Endodermal cell (in vitro differentiated cells): Measurements from ENCODE around the gene LIX1. TPM values are rescaled to one million over a fixed set of nuclear protein-coding genes. Genes with fewer than 3 reads are reported as not detected.

ENCODE experiments used
- DNase-seq: peaks from one replicate; pipeline ENCODE4 v3.0.0-alpha.2; 2017
- H3K27ac ChIP-seq: 2 replicates; pipeline ENCODE4 v1.5.1; 2013; ENCODE audit warnings: mild to moderate bottlenecking, low read depth, low read length, moderate library complexity
- H3K27me3 ChIP-seq: 2 replicates; pipeline ENCODE4 v1.6.1; 2013; ENCODE audit warnings: mild to moderate bottlenecking, low read length, moderate library complexity; ENCODE audit not compliant: insufficient read depth, control insufficient read depth, poor library complexity, severe bottlenecking
- H3K36me3 ChIP-seq: 2 replicates; pipeline ENCODE4 v1.7.0; 2013; ENCODE audit warnings: mild to moderate bottlenecking, low read length, moderate library complexity; ENCODE audit not compliant: control insufficient read depth, insufficient read depth
- H3K4me1 ChIP-seq: one replicate; pipeline ENCODE4 v1.7.0; 2013; ENCODE audit warnings: low read length; ENCODE audit not compliant: control insufficient read depth, insufficient read depth
- H3K4me3 ChIP-seq: 2 replicates; pipeline ENCODE4 v1.5.1; 2013; ENCODE audit warnings: mild to moderate bottlenecking, low read length, moderate library complexity
- H3K9ac ChIP-seq: 2 replicates; pipeline ENCODE4 v1.6.1; 2013; ENCODE audit warnings: mild to moderate bottlenecking, low read length, moderate library complexity; ENCODE audit not compliant: poor library complexity, severe bottlenecking; ENCODE audit errors: extremely low read depth
- H3K9me3 ChIP-seq: 2 replicates; pipeline ENCODE4 v1.6.1; 2013; ENCODE audit warnings: mild to moderate bottlenecking, low read length, moderate library complexity; ENCODE audit not compliant: control insufficient read depth
- H3K27ac Mint-ChIP-seq: 2 replicates; pipeline ENCODE4 v1.8.0; 2020; ENCODE audit warnings: mixed read lengths
- H3K27me3 Mint-ChIP-seq: 2 replicates; pipeline ENCODE4 v1.8.0; 2021; ENCODE audit warnings: mild to moderate bottlenecking, mixed read lengths; ENCODE audit not compliant: insufficient read depth
- H3K36me3 Mint-ChIP-seq: 2 replicates; pipeline ENCODE4 v1.8.0; 2020; ENCODE audit warnings: low read depth, mixed read lengths
- H3K4me1 Mint-ChIP-seq: 2 replicates; pipeline ENCODE4 v1.8.0; 2020; ENCODE audit warnings: mixed read lengths
- H3K4me3 Mint-ChIP-seq: 2 replicates; pipeline ENCODE4 v1.8.0; 2020; ENCODE audit warnings: mild to moderate bottlenecking, moderate library complexity, mixed read lengths
- H3K9me3 Mint-ChIP-seq: 2 replicates; pipeline ENCODE4 v1.8.0; 2020; ENCODE audit warnings: mild to moderate bottlenecking, mixed read lengths
- WGBS, 2 experiments: methylation state at CpG; one replicate each; pipeline versions ENCODE4 v1.1.5 to v1.1.7; 2013; ENCODE audit warnings: missing lambda C conversion rate in 2 of 2, mixed read lengths in 1 of 2; ENCODE audit not compliant: insufficient coverage in 1 of 2, insufficient read length in 1 of 2; 5-methylcytosine and 5-hydroxymethylcytosine counted together
- total RNA-seq, 2 donors: library from RNA; stranded (reverse); fragmentation: NEBNext Ultra II Directional in 1 of 2; extraction: Animal tissue kit (Norgen Biotek cat#: 25700) in 1 of 2; gene quantifications; 2 replicates in 1 of 2; 3 replicates in 1 of 2; pipeline ENCODE4 v1.2.1, GENCODE V29; 2021
- TF ChIP-seq, protein P1 (sequence below): fragments of 200-600 bp; sonication (generic); conservative IDR thresholded peaks from 2 replicates; pipeline ENCODE4 v1.5.0; 2021; ENCODE audit warnings: antibody characterized with exemption, mild to moderate bottlenecking

Gene LIX1
- total RNA-seq, 2 donors from 2014 or later, result 0.09 to 0.15 TPM

- Mint-ChIP-seq H3K9me3 (peaks cover 14% of the 10 kb centered on the region), H3K27me3 (peaks cover 2% of the 10 kb centered on the region), H3K4me1 (peaks cover 2% of the 10 kb centered on the region), H3K27ac (no peak overlapping the region), H3K4me3 (no peak overlapping the region), H3K36me3 (peaks cover 5% of the 10 kb centered on the region)
- H3K9ac ChIP-seq, result no peak overlapping the region
- no peaks in the 10 kb centered on the region for H3K27me3 ChIP-seq
- H3K4me1 ChIP-seq, result no peaks in the 10 kb centered on the region
- no peak overlapping the region for H3K27ac ChIP-seq
- 89 to 93% methylated on average over 4 to 6 of the region's 6 CpGs for WGBS, 2 experiments
- no peak for DNase-seq
- TF ChIP-seq, protein P1, sequence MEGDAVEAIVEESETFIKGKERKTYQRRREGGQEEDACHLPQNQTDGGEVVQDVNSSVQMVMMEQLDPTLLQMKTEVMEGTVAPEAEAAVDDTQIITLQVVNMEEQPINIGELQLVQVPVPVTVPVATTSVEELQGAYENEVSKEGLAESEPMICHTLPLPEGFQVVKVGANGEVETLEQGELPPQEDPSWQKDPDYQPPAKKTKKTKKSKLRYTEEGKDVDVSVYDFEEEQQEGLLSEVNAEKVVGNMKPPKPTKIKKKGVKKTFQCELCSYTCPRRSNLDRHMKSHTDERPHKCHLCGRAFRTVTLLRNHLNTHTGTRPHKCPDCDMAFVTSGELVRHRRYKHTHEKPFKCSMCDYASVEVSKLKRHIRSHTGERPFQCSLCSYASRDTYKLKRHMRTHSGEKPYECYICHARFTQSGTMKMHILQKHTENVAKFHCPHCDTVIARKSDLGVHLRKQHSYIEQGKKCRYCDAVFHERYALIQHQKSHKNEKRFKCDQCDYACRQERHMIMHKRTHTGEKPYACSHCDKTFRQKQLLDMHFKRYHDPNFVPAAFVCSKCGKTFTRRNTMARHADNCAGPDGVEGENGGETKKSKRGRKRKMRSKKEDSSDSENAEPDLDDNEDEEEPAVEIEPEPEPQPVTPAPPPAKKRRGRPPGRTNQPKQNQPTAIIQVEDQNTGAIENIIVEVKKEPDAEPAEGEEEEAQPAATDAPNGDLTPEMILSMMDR, result no peak
- peak overlapping the region; percentile 3 for H3K4me3 ChIP-seq
- H3K9me3 ChIP-seq, result peaks cover 7% of the 10 kb centered on the region
- H3K36me3 ChIP-seq, result no peaks in the 10 kb centered on the region
These were observed 53.1 kb downstream of the LIX1 start for GRCh38 chr5:97089149-97089801.

DNA sequence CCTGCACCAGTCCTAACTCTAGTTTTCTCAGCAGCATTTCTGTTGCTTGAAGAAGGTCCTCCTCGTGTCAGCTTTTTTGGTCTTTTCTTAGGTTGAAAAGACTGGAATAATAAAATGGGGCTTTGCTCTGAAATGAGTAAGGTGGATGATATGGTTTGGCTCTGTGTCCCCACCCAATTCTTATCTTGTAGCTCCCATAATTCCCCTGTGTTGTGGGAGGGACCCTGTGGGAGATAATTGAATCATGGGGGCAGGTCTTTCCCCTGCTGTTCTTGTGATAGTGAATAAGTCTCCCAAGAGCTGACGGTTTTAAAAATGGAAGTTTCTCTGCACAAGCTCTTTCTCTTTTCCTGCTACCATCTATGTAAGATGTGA is 53.6 kb downstream of the LIX1 start:
- Histone ChIP-seq H3K9me3 (peaks cover 9% of the 10 kb centered on the region), H3K36me3 (no peaks in the 10 kb centered on the region), H3K4me3 (peak overlapping the region; percentile 3), H3K27ac (no peak overlapping the region), H3K27me3 (no peaks in the 10 kb centered on the region), H3K9ac (no peak overlapping the region), H3K4me1 (no peaks in the 10 kb centered on the region)
- H3K4me1 Mint-ChIP-seq, result peaks cover 2% of the 10 kb centered on the region
- H3K9me3 Mint-ChIP-seq, result peaks cover 17% of the 10 kb centered on the region
- H3K27ac Mint-ChIP-seq, result no peak overlapping the region
- H3K27me3 Mint-ChIP-seq, result peaks cover 2% of the 10 kb centered on the region
- TF ChIP-seq, protein P1, result no peak
- H3K36me3 Mint-ChIP-seq, result peaks cover 5% of the 10 kb centered on the region
- 75 to 82% methylated on average over 1 to 2 of the region's 2 CpGs for WGBS, 2 experiments
- H3K4me3 Mint-ChIP-seq, result no peak overlapping the region
- no peak for DNase-seq

DNA sequence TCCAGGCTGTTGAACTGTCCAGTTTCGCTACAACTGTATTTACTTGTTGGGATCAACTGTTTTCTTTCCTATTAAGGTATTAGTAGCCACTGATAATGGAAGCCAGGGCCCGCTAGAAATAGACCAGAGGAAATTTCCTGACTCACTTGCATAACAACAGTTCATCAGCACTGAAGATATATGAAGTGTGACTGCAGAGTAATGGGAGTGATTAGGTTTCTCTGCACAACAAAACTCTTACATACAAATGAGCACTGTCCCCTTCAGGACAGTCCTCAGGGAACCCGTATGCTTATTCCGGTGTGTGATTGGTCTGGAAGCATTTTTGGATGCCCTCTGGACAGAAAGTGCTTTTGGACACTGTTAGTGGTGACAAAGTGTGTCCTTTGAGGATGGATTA is 55.3 kb downstream of the LIX1 start:
- DNase-seq, result no peak
- Histone ChIP-seq H3K4me3 (no peak overlapping the region), H3K4me1 (no peaks in the 10 kb centered on the region), H3K9me3 (peaks cover 9% of the 10 kb centered on the region), H3K27ac (no peak overlapping the region), H3K36me3 (no peaks in the 10 kb centered on the region), H3K27me3 (no peaks in the 10 kb centered on the region), H3K9ac (no peak overlapping the region)
- Mint-ChIP-seq H3K9me3 (peaks cover 17% of the 10 kb centered on the region), H3K27me3 (peaks cover 2% of the 10 kb centered on the region), H3K36me3 (peaks cover 5% of the 10 kb centered on the region), H3K27ac (no peak overlapping the region), H3K4me3 (no peak overlapping the region), H3K4me1 (peaks cover 2% of the 10 kb centered on the region)
- TF ChIP-seq, protein P1, result no peak
- WGBS, 2 experiments, result 91 to 100% methylated on average over 4 of the region's 4 CpGs
